Activated CD4-positive, CD25-positive, alpha-beta regulatory T cell (primary cell): ENCODE measurements around the gene UNKL.

Source experiments
- DNase-seq, 4 experiments: peaks; one replicate each; lab custom pipeline; 2025; lab: John Stamatoyannopoulos, UW

The UNKL gene

DNA sequence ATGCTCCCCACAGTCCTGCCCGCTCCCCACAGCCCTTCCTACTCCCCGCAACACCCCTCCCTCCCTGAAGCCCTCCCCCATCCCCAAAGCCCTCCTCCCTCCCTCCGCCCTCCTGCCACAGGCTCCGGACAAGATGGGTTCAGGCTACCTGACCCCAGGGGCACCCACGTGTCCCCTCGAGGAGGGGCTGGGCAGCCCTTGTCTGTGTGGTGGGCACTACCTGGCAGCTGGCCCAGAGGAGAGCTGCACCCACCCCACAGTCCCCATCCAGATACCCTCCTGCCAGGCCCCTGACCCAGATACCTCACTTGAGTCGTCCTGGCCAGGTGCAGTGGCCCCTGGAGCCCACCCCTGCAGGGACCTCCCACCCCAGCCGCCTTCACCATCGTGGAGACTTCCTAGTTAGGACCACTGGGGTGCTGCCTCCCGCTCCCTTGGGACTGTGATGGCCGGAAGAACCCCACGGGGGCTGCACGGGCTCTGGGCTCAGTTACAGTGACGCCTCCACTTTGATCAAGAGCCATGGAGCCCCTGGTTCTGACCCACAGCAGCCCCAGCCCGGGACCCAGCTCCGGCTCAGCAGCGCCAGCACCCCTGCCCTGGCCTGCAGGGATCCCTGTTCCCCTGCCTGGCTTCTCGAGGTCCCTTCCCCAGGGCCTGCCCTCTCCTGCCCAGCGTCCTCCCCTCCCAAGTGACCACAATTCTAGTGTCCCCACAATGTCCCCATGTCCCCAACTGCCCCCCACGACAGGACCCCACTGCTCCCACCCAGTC lies 17.2 kb upstream of the UNKL start:
- DNase-seq, result no peak

DNA sequence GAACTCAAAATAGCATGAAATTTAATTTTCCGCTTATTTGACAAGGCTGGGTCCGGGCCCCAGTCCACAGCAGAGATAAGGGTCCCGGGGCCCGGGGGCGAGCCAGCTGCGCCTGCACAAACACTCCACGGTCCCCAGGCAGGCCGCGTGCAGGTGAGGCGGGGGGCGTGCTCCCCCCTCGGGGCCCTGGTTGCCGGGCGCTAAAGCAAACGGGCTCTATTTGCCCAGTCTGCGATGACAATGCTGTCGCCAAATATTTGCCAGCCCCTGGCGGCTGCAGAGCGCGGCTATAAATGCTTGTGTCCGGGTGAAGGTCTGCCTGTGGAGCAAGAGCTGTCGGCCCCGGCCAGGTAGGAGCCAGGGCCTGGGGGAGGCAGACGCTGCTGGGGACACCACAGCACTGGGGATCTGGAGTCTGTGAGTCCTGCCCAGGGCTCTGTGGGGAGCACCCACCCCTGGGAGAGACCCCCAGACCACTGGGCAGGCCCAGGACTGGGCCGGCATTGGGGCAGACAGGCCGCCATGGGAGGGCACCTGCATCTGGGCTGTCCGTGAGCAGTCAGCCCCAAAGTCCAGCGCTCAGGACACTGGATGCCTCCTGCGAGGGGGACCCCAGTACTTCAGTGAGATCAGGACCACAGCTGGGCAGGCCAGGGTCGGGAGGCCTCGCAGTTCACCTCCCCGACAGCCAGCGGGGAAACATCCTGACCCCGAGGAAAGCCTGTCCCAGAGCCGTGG lies 16.4 kb upstream of the UNKL start, which contains the start of gene PERCC1:
Gene PERCC1, plus strand, starts transcription at position 320 of the 738 bp plus-strand sequence. CDS start 1,516 bp downstream, outside the sequence.
- no peak for DNase-seq

DNA sequence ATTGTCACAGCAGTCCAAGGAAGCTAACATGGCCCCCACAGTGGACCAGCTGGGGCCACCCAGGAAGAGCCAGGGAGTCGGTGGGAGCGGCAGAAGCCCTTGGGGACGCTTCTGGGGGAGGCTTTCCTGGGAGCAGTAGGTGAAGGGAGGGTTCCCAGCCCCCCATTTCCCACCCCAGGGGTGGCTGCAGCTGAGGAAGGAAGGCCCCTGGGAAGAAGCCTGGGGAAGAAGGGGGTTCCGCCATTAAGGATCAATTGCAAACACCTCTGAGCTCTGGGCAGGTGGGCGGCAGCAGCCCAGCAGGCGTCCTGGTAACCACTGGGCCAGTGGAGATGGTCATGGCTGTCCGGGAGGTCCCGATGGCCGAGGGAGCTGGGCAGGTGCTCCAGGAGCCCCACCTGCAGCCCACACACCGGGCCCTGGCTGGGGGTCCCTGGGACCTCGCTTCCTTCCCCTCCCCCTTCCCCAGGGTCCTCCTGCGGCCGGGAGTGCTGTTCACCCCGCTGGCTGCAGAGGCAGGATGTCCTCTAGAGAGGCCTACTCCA lies 15.8 kb upstream of the UNKL start:
- no peak for DNase-seq

DNA sequence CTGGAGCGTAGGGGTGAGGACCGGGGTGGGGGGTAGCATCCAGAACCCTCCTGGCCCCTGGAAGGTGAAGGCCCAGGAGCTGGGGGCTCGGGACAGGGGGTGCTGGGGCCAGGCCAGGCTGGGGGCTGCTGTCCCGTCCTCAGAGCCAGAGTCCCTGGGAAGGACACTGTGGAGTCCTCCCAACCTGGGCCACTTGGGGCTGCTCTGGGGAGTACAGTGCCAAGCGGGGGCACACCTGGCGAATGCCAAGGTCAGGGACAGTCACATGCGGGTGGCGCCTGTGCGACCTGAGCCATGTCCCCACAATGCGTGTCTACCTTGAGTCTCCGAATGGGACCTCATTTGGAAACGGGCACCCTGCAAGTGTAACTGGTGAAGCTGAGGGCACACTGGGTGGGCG lies 15.1 kb upstream of the UNKL start:
- no peak for DNase-seq

DNA sequence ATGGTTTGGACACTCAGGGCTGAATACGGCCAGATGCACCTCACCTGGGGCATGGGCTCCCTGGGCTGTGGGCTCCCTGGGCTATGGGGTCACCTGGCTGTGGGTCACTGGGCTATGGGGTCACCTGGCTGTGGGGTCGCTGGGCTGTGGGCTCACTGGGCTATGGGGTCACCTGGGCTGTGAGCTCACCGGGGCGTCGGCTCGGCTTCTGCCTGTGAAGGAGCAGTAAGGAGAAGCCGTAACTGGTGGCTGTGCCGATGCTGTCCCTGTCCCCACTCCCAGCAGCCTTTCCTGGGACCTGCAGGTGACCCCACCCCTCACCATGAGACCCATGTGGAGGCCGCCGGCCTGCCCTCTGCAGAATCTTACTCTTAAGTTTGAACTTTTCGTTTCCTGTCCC lies 14.5 kb upstream of the UNKL start:
- no peak for DNase-seq

DNA sequence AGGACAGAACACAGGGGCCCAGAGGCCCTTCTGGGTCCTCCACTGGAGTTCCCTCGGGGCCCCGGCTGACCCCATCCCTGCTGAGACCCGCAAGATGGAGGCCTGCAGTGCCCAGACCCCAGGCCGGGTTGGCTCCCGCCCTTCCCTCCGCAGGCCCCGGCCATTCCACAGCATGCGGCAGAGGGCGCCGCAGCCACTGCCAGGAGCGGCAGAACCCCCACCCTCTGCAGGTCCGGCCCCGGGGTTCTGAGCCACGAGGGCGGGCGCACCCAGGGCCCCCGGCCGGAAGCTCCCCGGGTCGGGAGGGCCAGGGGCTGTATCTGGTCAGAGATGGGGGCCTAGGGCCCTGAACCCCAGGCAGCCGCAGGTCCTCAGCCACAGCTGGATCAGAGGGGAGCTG lies 14.0 kb upstream of the UNKL start:
- peak in 1 of 4 experiments; percentile 18 for DNase-seq

DNA sequence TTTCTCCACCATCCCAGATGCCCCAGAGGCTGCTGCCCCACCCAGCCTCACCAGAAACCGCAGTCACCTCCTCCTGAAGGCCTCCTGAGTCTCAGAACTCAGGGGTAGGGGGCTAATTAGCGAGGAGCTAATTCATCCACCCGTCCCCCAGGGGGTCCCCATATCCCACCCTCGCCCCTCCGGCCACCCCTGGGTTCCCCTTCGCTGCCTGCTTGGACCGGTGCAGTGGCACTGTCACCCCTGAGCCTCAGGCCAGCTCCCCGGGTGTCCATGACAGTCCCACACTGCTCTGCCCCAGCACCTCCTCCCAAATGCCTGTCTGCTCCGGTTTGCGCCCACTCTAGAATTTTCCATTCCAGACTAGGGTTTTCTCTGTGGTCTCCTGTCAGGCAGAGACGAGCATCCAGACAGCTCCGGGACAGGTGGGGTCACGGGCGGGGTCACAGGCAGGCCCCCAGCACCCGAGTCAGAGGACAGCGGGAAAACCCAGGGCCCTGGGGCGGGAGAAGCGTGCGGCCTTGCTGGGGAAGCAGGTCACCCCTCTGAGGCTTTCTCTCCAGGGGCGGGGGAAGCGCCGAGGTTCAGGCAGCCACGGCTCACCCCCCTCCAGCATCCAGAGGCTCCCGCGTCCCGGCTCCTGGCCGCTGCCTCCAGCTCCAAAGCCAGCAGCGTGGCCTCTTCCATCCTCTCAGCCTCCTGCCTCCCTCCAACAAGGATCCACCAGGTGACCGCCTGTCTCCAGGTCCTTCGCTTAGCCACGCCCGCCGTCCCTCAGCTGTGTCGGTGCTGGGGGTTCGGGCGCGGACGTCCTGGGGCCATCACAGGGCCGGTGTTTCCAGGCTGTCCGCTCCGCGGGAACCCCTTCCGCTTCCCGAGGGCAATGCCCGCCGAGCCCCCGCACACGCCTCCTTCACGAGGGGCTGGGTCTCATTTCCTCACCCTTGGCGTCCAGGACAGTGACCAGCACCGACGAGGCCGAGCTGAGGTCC lies 13.3 kb upstream of the UNKL start:
- no peak for DNase-seq

DNA sequence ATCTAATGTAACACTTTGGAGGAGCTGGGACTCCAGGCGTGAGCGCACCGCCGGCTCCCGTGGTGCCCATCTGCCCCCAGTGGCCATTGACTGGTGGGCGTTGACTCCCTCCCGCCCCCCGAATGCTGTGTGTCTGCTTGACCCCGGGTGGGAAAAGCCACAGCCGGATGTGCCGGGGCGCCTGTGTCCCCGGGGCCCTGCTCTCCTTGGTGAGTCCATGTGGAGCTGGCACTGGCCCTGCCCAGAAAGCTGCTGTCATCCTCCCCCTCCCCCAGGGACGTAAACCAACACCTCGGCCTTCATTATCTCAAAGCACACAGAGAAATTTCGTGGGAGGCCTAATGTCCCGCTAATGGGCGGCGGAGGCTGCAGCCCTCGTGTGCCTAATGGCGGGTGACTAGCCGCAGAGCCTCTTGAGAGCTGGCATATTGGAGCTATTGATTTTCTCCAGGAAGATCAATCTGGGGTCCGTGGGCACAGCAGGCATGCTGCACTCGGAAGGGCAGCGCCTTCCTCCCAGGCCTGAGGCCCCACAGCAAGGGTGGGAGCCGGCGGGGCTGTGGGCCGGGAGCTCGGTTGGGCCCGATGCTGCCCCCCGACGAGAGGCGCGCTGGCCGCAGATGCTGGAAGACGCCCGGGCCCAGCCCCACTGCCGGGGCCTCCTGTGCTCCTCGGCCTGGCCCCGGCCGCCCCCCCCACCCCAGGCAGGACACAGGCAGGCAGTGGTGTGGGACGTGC lies 12.4 kb upstream of the UNKL start:
- no peak for DNase-seq

DNA sequence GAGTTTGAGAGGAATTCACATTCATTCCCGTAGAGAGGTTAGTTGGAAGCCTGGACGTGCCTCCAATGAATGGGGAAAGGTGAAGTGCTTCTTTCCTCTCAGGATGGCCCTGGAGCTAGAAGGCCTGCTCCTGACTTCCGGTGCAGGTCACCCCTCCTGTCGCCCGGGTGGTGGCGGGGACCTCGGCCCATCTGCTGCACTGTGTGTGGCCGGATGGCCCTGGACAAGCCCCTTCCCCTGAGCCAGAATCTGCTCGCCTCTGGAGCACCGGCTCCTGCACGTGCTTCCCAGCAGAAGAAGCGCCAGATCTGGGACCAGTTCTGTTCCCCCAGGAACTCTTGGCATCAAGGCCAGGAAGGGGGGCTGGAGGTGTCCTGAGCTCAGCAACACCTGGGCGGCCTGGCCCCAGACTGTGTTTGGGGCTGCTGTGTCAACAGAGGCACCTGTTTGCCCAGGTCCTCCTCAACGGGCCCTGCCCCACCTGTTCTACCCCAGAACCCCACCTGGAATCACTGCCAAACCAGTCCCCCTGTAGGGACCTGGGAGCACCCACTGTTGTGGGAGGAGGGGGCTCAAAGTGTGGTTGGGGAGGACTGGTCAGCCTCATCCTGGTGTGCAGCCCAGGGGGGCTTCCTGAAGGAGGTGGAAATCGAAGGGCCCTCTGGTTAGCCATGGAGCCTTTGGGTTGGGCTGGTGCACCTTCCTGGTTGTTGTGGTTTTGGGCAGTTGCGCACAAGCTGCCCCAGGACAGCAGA lies 11.3 kb upstream of the UNKL start:
- no peak for DNase-seq

DNA sequence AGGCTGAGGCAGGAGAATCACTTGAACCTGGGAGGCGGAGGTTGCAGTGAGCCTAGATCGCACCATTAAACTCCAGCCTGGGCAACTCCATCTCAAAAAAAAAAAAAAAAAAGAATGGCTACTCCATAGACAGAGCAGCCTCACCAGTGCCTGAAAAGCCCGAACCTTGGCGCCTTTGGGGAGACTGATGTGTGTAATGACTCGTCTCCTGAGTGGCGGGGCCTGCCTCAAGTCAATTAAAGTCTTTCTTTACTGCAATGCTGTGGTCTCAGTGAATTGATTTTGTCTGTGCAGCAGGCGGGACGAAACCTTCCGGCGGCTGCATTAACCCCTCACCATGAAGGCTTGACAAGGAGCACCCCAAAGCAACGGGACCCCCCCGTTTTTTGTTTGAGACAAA lies 9.5 kb upstream of the UNKL start:
- no peak for DNase-seq

DNA sequence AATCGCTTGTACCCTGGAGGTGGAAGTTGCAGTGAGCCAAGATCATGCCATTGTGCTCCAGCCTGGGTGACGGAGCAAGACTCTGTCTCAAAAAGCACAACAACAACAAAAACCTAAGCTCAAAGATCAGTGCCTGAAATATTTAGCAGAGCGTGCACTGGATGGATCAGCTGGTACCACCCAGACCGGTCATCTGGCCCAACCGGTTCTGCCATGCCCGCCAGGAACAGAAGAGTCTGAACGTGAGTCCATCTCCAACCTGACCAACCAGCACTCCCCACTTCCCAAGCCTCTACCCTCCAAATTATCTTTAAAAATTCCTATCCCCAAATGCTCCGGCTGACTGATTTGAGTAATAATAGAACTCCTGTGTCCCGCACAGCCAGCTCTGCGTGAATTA lies 7.6 kb upstream of the UNKL start:
- DNase-seq, result no peak

DNA sequence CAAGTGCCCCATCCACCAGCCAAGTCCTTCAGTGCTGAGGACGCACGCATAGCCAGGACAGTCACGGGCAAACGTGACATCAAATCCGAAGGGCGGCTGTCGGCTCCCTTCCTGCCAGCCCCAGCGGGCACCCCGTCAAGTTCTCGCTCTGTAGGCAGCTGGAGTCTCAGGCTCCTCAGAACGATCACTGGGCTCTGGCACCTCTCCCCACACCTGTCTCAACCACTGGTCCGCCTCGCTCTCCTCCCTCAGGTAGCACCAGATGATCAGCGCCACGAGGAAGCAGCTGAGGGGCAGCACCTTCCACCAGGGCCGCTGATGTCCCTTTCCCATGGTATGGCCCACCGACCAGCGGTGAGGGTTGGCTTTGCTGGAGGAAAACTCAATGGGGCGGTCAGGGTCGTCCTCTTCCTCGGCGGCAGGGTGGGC lies 5.6 kb upstream of the UNKL start:
- DNase-seq, result no peak

DNA sequence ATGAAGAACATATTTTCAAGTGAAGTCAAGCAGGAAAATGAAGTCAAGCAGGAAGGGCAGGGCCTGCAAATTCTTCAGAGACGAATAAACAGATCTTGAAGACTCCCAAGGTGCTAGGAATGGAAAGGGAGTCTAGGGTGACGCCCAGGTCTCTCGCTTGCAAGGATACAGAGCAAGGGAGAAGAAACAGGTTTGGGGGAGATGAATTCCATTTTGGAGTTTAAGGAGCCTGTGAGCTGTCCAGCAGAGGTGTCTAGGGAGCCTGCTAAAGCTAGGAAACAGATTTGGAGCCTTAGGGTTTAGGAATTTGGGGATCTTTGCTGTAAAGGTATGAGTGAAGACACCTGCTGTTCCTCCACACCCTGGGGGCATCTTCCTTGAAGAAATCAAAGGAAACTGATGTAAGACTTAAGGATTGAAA lies 2.0 kb upstream of the UNKL start:
- no peak for DNase-seq

DNA sequence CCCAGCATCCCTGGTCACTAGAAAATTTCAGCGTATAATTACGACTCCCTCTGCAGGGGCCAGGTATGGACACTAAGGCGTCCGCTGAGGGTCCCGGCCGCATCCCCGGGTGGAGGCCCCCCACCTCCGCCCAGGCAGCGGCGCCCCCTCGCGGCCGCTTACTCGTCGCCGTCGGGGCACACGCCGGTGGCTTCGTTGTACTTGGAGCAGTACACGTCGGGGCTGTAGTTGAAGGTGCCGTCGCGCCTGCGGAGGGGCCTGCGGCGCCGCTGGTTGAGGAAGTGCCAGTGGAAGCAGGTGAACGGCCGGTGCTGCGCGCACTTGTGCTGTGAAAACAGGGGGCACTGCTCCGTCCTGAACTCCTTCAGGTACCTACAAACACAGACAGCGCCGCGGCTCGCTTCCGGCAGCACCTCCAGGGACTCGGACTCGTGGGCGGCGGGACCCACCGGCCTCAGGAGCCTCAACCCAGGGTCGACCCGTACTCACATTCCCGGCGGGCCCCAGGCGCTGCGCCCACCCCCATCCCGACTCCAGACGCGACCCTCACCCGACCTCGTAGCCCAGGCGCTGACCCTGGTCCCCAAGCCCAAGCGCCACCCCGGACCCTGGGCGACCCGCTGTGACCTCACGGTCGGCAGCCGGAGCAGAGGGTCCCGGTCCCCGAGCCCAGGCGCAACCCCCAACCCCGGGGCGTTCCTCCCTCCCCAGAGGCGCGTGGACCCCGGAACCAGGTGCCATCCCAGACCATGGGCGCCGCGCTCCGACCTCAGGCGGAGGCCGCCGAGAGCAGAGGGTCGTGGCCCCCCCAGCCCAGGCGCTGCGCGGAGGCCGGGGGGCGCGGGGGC lies 596 bp downstream of the UNKL start:
- peak; percentile 42 to 61 (median 56) for DNase-seq

DNA sequence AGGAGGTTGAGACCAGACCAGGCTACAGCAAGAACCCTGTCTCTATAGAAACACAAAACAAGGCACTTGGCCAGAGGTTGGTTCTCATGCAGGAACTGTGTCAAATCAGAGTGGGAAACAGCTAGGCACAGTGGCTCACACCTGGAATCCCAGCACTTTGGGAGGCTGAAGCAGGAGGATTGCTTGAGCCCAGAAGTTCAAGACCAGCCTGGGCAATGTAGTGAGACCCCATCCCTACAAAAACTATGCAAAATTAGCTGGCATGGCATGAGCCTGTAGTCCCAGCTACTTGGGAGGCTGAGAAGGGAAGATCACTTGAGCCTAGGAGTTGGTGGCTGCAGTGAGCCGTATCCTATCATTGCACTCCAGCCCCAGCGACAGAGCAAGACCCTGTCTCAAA lies 1.7 kb downstream of the UNKL start:
- no peak for DNase-seq

DNA sequence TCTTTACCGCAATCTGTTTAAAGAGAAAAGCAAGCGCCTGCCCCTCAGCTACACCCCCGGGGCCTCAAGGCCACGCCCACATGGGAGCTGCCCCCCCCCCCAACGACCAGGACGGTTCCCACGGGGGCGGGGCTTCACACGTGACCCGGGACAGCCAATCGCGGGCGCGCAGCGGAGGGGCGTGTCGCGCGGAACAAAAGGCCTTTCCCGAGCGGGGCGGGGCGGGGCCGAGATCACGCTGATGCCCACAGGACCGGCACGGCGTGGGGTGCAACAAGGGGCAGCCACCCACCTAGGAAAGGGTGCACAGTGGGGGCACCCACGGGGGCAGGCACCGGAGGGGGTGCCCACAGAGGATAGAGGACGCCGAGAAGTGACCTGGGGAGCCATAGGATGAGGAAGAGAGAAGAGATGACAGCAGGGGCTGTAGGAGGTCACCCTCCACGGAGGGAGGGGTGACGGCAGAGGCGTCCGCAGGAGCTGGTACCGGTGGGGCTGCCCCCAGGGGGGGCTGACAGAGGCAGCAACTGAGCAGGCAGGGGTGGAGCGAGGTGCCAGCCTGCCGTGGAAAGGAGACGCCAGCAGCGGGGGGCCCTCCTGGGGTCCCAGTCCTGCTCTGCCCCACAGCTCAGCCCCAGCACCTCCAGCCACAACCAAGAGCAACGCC lies 6.2 kb downstream of the UNKL start:
- DNase-seq, result peak; percentile 91 to 96 (median 94)

DNA sequence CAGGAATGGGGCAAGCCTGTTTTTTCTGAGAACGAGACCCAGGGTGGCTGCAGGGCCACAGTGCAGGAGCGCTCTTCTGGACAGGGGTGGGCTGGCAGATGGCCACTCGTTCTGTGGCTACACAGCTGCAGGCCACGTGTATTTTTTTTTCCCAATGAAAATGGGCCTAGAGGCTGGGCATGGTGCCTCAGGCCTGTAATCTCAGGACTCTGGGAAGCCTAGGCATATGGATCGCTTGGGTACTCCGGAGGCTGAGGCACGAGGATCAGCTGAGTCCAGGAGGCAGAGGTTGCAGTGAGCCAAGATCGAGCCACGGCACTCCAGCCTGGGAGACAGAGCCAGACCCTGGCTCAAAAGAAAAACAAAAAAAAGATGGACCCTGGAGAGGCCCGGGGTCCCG lies 6.8 kb downstream of the UNKL start:
- no peak for DNase-seq

DNA sequence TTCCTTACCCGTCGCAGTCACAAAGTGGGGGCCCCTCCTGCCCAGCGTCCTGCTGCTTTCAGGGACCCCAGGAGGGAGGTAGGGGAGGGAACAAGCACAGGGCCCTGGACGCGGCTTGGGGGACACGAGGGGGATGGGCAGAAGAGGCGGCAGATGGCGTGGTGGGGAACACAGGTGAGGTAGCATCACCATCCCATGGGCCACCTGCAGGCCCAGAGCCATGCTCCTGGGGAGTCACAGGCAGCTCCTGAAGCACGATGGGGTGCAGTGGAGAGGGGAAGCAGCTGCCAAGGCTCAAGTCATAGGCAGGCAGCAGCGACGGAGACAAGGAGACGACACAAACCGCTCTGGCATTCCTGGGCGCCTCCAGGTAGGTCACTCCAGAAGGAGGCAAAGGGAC lies 10.8 kb downstream of the UNKL start:
- no peak for DNase-seq

DNA sequence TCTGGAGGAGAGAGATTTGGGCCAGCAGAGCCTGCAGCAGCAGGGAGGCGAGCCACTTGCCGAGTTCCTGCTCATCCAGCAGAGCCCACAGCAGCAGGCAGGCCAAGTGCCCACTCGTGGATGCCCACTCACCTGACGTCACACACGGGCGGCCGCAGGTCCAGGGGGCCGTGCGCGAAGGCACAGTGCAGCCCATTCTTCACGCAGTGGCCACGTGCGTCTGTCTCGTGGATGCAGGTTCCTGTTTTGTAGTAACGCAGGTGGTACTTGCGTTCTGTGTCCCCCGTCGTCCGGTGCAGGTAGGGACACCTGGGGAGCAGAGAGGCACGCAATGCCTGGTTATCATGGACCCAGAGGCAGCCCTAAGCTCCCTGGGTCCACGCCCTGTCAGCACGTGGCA lies 11.5 kb downstream of the UNKL start:
- no peak for DNase-seq
